GM18870 (cell line): ENCODE results near the gene OR52N1.

ENCODE experiments used
- ATAC-seq: cut with Tn5 transposase; IDR thresholded peaks from one replicate; pipeline ENCODE4 v1.9.1; 2021; ENCODE audit warnings: moderate library complexity; ENCODE audit not compliant: unreplicated experiment

Gene OR52N1

GRCh38 chr11:5791165-5791564 is at the start of gene OR52N1:
OR52N1 (minus strand) TSS chr11:5791265; CDS start chr11:5788816, 2,449 bp downstream.
- no peak for ATAC-seq

- ATAC-seq = no peak
Measured at GRCh38 chr11:5837695-5838094, 46.6 kb upstream of the OR52N1 start.

- no peak for ATAC-seq
Measured at GRCh38 chr11:5833446-5833845, 42.4 kb upstream of the OR52N1 start.

GRCh38 chr11:5831196-5831829 is 40.2 kb upstream of the OR52N1 start:
- ATAC-seq = no peak

GRCh38 chr11:5818245-5818886 is 27.3 kb upstream of the OR52N1 start:
- ATAC-seq = no peak

GRCh38 chr11:5815534-5815933 is 24.5 kb upstream of the OR52N1 start:
- no peak for ATAC-seq

GRCh38 chr11:5809905-5810795 is 19.1 kb upstream of the OR52N1 start:
- no peak for ATAC-seq

GRCh38 chr11:5809122-5809519 is 18.1 kb upstream of the OR52N1 start:
- peak; percentile 29 for ATAC-seq

GRCh38 chr11:5808500-5809121 is 17.5 kb upstream of the OR52N1 start, which contains the start of gene OR52N2:
OR52N2 (plus strand) TSS chr11:5808924; CDS start chr11:5820336, 11,412 bp downstream.
- peak; percentile 95 for ATAC-seq

GRCh38 chr11:5807580-5807979 is 16.5 kb upstream of the OR52N1 start:
- no peak for ATAC-seq

GRCh38 chr11:5803982-5804381 is 12.9 kb upstream of the OR52N1 start:
- no peak for ATAC-seq

- no peak for ATAC-seq
Measured at GRCh38 chr11:5796541-5796940, 5.5 kb upstream of the OR52N1 start.

- no peak for ATAC-seq
Measured at GRCh38 chr11:5783255-5783654, 7.8 kb downstream of the OR52N1 start, which contains the start of gene OR52N5. OR52N5 (minus strand) TSS chr11:5783355; CDS start chr11:5778634, 4,721 bp downstream.

- no peak for ATAC-seq
Measured at GRCh38 chr11:5767056-5767455, 24.0 kb downstream of the OR52N1 start.

GRCh38 chr11:5753943-5754342 is 37.1 kb downstream of the OR52N1 start, which contains the start of gene OR52N4:
OR52N4 (plus strand) TSS chr11:5754243; CDS start chr11:5754741, 498 bp downstream.
- ATAC-seq = no peak

GRCh38 chr11:5749836-5750235 is 41.2 kb downstream of the OR52N1 start:
- no peak for ATAC-seq

GRCh38 chr11:5746614-5747013 is 44.5 kb downstream of the OR52N1 start:
- ATAC-seq = no peak

GRCh38 chr11:5738431-5738830 is 52.6 kb downstream of the OR52N1 start:
- ATAC-seq = no peak

GRCh38 chr11:5737670-5738392 is 53.2 kb downstream of the OR52N1 start:
- no peak for ATAC-seq

- no peak for ATAC-seq
Measured at GRCh38 chr11:5737091-5737490, 54.0 kb downstream of the OR52N1 start.
